Hepatocyte (in vitro differentiated cells): ENCODE measurements around the gene JPH2. TPM values are rescaled to one million over a fixed set of nuclear protein-coding genes. Genes with fewer than 3 reads are reported as not detected.

ENCODE experiments used
- DNase-seq: peaks from one replicate; pipeline ENCODE4 v3.0.0-alpha.2; 2016; ENCODE audit warnings: low spot score
- H2AFZ ChIP-seq: fragments of 200-600 bp; sonication (generic); 2 replicates; pipeline ENCODE4 v1.6.0; 2016; ENCODE audit warnings: antibody characterized with exemption, mild to moderate bottlenecking
- H3K27ac ChIP-seq: fragments of 200-600 bp; sonication (generic); 2 replicates; pipeline ENCODE4 v1.5.1; 2016; ENCODE audit warnings: mild to moderate bottlenecking
- H3K27me3 ChIP-seq: fragments of 200-600 bp; sonication (generic); 2 replicates; pipeline ENCODE4 v1.6.1; 2016
- H3K36me3 ChIP-seq: fragments of 200-600 bp; sonication (generic); replicated peaks from 2 replicates; pipeline ENCODE4 v1.5.1; 2016; ENCODE audit warnings: low read depth; ENCODE audit not compliant: insufficient read depth
- H3K4me1 ChIP-seq: fragments of 200-600 bp; sonication (generic); 2 replicates; pipeline ENCODE4 v1.5.1; 2016; ENCODE audit warnings: mild to moderate bottlenecking, moderate library complexity; ENCODE audit not compliant: insufficient read depth
- H3K4me2 ChIP-seq: fragments of 200-600 bp; sonication (generic); 2 replicates; pipeline ENCODE4 v1.6.0; 2016
- H3K4me3 ChIP-seq: fragments of 200-600 bp; sonication (generic); 2 replicates; pipeline ENCODE4 v1.5.1; 2016; ENCODE audit warnings: mild to moderate bottlenecking
- H3K79me2 ChIP-seq: fragments of 200-600 bp; sonication (generic); 2 replicates; pipeline ENCODE4 v1.6.0; 2017; ENCODE audit warnings: mild to moderate bottlenecking
- H3K9me2 ChIP-seq: fragments of 200-600 bp; sonication (generic); replicated peaks from 2 replicates; pipeline ENCODE4 v1.6.0; 2017; ENCODE audit warnings: mild to moderate bottlenecking; ENCODE audit not compliant: insufficient read depth
- H3K9me3 ChIP-seq: fragments of 200-600 bp; sonication (generic); 2 replicates; pipeline ENCODE4 v1.5.1; 2016; ENCODE audit warnings: low read depth, mild to moderate bottlenecking
- H4K20me1 ChIP-seq: fragments of 200-600 bp; sonication (generic); 2 replicates; pipeline ENCODE4 v1.6.0; 2016; ENCODE audit warnings: mild to moderate bottlenecking; ENCODE audit not compliant: insufficient read depth, poor library complexity, severe bottlenecking
- CTCF ChIP-seq: fragments of 200-600 bp; sonication (generic); IDR thresholded peaks from 2 replicates; pipeline ENCODE4 v1.5.1; 2016; ENCODE audit warnings: antibody characterized with exemption, mild to moderate bottlenecking; ENCODE audit not compliant: poor library complexity
- EZH2 ChIP-seq: fragments of 200-600 bp; sonication (generic); IDR thresholded peaks from 2 replicates; pipeline ENCODE4 v1.6.1; 2016; ENCODE audit warnings: antibody characterized with exemption, mild to moderate bottlenecking, borderline replicate concordance
- EZH2phosphoT487 ChIP-seq: fragments of 200-600 bp; sonication (generic); IDR thresholded peaks from one replicate; pipeline ENCODE4 v1.6.1; 2018; ENCODE audit warnings: antibody characterized with exemption, mild to moderate bottlenecking, low read depth, moderate library complexity; ENCODE audit not compliant: unreplicated experiment, severe bottlenecking
- WGBS: methylation state at CpG from one replicate; pipeline ENCODE4 v1.1.6; 2016; ENCODE audit warnings: low lambda C conversion rate; ENCODE audit errors: missing lambda C conversion rate; 5-methylcytosine and 5-hydroxymethylcytosine counted together
- polyA plus RNA-seq: library from polyadenylated mRNA; unstranded; fragments of >200 nt; fragmentation: Nextera tagmentation; extraction: Ambion mirVana; gene quantifications from 2 replicates; pipeline ENCODE4 v1.2.1, GENCODE V29; 2016
- total RNA-seq: library from RNA; depleted of rRNA; stranded (reverse); fragments of >200 nt; gene quantifications from 2 replicates; pipeline ENCODE4 v1.2.3, GENCODE V29; 2014

Gene JPH2
- total and polyA plus RNA-seq, 2 experiments from 2014 or later, result 6.6 to 8.3 TPM

DNA sequence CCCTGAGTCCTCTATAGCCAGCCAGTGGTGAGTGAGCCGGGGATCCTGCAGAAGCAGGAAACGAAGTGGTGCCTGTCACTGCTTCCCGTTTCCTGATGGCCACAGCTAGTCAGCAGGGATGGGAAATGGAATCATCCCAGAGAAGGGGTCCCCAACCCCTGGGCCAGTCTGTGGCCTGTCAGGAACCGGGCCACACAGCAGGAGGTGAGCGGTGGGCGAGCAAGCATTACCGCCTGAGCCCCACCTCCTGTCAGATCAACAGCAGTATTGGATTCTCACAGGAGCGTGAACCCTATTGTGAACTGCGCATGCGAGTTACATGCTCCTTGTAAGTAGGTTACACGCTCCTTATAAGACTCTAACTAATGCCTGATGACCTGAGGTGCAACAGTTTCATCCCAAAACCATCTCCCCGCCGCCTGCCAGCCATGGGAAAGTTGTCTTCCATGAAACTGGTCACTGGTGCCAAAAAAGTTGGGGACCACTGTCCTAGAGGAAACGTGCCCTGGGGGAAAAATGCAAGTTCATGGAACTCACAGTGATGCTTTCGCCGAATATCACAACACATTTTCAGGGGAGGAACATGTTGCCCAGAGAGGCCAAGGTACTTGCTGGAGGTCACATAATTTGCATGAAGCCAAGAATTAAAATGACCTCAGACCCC is 113.8 kb downstream of the JPH2 start:
- no peak for TF ChIP-seq CTCF
- TF ChIP-seq EZH2phosphoT487, result no peak
- TF ChIP-seq EZH2, result no peak
- Histone ChIP-seq H3K9me2 (no peaks in the 10 kb centered on the region), H4K20me1 (no peaks in the 10 kb centered on the region), H3K27ac (no peak overlapping the region), H3K27me3 (no peaks in the 10 kb centered on the region), H2AFZ (no peak overlapping the region), H3K9me3 (no peaks in the 10 kb centered on the region), H3K4me2 (no peak overlapping the region), H3K79me2 (no peaks in the 10 kb centered on the region), H3K4me3 (no peak overlapping the region), H3K4me1 (no peaks in the 10 kb centered on the region), H3K36me3 (no peaks in the 10 kb centered on the region)
- WGBS, result 79% methylated on average over 16 of the region's 16 CpGs
- DNase-seq, result no peak

GRCh38 chr20:44072384-44072783 is 114.6 kb downstream of the JPH2 start:
- Histone ChIP-seq H3K36me3 (no peaks in the 10 kb centered on the region), H3K27ac (no peak overlapping the region), H4K20me1 (no peaks in the 10 kb centered on the region), H3K4me3 (no peak overlapping the region), H3K4me2 (no peak overlapping the region), H2AFZ (no peak overlapping the region), H3K9me3 (no peaks in the 10 kb centered on the region), H3K27me3 (no peaks in the 10 kb centered on the region), H3K9me2 (no peaks in the 10 kb centered on the region), H3K79me2 (no peaks in the 10 kb centered on the region), H3K4me1 (no peaks in the 10 kb centered on the region)
- no peak for DNase-seq
- whole genome bisulfite sequencing, result 67% methylated on average over 6 of the region's 6 CpGs
- TF ChIP-seq EZH2phosphoT487, result no peak
- no peak for TF ChIP-seq CTCF
- TF ChIP-seq EZH2, result no peak

DNA sequence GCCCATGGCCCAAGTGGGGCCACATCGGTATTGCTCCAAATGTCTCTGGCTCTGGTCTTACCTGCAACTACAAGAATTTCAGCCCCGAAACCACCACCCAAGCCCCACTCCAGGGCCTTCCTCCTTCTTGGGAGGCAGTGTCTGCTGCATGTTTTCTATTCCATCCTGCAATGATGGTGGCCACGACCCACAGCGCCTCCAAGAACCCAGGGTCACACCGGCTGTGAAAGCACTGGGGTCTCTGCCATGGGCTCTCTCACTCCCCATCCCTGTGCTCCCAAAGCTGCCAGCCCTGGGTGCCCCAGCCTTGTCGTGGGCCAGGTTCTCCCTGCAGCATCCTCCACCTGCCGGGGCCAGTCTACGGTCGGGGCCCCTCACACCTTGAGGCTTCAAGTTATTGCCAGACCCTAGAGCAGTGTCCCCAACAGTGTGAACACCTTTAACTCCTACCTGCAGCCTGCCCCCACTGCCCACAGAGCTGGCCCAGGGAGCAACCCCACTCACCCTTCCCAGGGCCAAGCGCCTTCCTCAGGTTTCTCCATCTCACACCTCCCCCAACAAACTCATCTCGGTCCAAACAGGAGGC is 115.4 kb downstream of the JPH2 start:
- Histone ChIP-seq H4K20me1 (no peaks in the 10 kb centered on the region), H2AFZ (no peak overlapping the region), H3K27ac (no peak overlapping the region), H3K4me1 (no peaks in the 10 kb centered on the region), H3K4me2 (no peak overlapping the region), H3K27me3 (no peaks in the 10 kb centered on the region), H3K9me2 (no peaks in the 10 kb centered on the region), H3K4me3 (no peak overlapping the region), H3K9me3 (no peaks in the 10 kb centered on the region), H3K36me3 (no peaks in the 10 kb centered on the region), H3K79me2 (no peaks in the 10 kb centered on the region)
- 81% methylated on average over 11 of the region's 11 CpGs for WGBS
- no peak for DNase-seq
- TF ChIP-seq EZH2phosphoT487 (no peak), CTCF (no peak), EZH2 (no peak)
